Measurements from ENCODE around the gene ACSS1. TPM values are rescaled to one million over a fixed set of nuclear protein-coding genes. Genes with fewer than 3 reads are reported as not detected.

ACSS1 gene
- total RNA-seq, 1 donor from 2014 or later, result 5.9 TPM

- no peak for DNase-seq (ENCODE audit: low read depth, low spot score)
Measured at GRCh38 chr20:25032478-25033264, 25.3 kb downstream of the ACSS1 start.

- no peak for DNase-seq (ENCODE audit: low read depth, low spot score)
Measured at GRCh38 chr20:25032065-25032477, 25.9 kb downstream of the ACSS1 start.

DNA sequence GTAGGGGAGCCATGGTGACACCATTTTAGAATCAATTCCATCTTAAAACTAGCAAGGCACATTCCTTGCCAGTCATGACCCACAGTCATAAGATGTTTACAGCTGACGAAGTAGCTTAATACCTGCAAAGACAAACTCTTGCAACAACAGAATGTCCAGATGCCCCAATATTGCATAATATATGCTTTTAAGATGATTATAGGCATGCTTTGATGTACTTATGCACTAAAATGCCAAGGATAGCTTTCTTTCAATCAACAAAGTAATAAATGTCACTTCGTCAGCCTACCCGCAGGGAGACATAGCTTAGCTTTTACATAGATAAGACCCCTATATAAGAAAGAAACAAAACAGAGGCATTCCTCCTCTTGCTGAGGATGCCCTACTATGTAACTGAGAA, 26.7 kb downstream of the ACSS1 start:
- DNase-seq (ENCODE audit: low read depth, low spot score), result no peak

DNA sequence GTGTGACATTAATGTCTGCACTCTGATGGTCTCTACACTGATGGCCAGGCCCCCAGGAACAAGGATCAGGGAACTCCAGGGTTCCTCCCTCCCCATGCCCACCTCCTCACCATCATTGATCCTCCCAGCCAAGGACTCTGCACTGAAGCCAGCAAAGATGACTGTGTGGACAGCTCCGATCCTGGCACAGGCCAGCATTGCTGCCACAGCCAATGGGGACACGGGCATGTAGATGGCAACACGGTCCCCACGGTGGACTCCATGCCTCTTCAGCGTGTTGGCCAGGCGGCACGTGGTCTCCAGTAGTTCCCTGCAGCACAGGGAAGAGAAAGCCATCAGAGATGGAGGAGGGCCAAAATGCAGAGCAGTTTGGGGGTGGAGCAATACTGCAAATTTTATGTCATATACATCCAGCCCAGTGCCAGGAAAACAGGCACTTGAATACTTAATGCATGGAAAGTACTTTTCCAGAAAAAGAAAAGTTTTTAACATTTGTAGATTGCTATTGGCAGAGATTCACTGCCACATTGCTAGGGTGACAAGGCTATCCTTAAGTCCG, 27.2 kb downstream of the ACSS1 start:
- no peak for DNase-seq (ENCODE audit: low read depth, low spot score)

DNA sequence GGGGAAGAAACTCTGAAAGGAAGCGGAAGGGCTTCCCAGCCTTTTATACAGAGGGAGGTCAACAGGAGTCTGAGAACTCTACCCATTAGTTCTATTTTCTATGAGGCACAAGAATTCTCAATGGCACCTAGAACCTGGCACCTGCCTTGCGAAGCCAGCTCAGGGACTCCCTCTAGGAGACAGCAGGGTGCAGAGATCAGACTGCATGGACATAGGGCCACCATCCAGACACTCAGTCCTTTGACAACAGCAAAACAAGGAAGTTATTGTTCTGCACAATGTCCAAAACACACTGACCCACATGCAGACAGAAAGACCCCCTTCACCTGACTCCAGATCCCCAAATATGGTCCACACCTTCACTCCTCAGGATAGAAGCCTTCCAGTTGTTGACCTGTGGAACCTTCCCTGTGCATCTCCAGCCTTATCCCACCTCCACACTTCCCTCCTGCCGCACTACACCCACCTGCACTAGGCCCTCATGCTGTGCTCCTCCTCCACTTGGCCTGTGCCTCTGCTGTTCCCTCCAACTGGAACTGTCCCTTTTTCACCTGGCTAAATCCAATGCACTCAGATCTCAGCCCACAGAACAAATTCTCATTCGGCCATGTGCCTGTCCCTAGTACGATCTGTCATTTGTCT, 27.8 kb downstream of the ACSS1 start:
- no peak for DNase-seq (ENCODE audit: low read depth, low spot score)

GRCh38 chr20:25025986-25026605, 31.8 kb downstream of the ACSS1 start:
- no peak for DNase-seq (ENCODE audit: low read depth, low spot score)

- DNase-seq (ENCODE audit: low read depth, low spot score), result no peak
Measured at GRCh38 chr20:25025091-25025861, 32.7 kb downstream of the ACSS1 start.

GRCh38 chr20:25024171-25024570, 33.8 kb downstream of the ACSS1 start:
- no peak for DNase-seq (ENCODE audit: low read depth, low spot score)

GRCh38 chr20:25023356-25023755, 34.6 kb downstream of the ACSS1 start:
- DNase-seq (ENCODE audit: low read depth, low spot score), result no peak

DNA sequence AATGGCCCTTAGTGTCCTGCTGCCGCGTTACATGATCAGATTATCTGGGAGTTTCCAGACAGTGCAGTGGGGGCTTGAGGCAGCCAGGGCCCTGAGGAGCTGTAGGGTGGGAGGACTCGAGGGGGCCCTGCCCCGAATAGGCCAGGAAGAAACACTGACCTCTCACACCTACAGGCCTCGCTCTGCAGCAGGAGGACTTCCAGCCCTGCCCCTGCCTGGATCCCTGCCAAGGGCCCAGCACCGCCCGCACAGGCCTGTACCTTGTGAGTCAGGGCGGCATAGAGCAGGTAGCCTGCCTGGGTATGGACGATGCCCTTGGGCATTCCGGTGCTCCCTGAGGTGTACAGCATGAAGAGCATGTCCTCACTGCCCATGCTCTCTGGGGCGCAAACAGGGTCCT, 35.3 kb downstream of the ACSS1 start:
- DNase-seq (ENCODE audit: low read depth, low spot score), result no peak

DNA sequence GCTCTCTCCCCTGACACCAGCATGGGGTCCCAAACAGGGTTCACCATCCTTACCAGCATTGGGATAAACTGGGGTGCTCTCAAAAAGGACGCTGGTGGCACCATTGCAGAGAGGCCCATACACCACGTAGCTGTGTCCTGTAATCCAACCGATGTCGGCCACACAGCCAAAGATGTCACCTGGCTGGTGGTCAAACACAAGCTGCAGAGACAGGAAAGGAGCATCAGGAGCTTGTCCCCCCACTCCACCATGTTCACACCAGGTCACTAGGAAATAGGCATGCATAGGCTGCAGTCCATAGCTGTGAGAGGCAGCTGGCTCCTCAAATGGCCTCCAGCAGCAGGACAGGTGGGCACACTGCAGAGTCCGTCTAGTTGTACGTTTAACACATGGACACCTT, 36.6 kb downstream of the ACSS1 start:
- no peak for DNase-seq (ENCODE audit: low read depth, low spot score)

- DNase-seq (ENCODE audit: low read depth, low spot score), result no peak
Measured at GRCh38 chr20:25020901-25021301, 37.0 kb downstream of the ACSS1 start.

DNA sequence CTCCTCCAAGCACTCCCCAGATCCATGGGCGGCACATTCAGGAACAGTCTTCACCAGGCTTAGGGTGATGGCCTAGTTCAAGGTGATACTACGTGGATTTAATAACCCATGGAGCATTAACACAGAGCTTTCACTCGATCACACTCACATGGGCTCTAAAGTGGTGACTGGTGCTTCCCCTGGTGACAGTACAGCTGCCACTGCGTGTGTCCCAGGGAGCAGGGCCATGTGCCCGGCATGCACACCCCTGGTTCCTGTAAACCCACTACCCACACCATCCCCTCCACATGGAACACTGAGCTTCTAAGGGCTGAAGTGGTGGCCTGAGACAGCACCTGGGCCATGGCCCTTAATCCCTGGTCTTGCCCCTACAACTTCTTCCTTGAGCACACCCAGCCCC, 37.6 kb downstream of the ACSS1 start:
- no peak for DNase-seq (ENCODE audit: low read depth, low spot score)

DNA sequence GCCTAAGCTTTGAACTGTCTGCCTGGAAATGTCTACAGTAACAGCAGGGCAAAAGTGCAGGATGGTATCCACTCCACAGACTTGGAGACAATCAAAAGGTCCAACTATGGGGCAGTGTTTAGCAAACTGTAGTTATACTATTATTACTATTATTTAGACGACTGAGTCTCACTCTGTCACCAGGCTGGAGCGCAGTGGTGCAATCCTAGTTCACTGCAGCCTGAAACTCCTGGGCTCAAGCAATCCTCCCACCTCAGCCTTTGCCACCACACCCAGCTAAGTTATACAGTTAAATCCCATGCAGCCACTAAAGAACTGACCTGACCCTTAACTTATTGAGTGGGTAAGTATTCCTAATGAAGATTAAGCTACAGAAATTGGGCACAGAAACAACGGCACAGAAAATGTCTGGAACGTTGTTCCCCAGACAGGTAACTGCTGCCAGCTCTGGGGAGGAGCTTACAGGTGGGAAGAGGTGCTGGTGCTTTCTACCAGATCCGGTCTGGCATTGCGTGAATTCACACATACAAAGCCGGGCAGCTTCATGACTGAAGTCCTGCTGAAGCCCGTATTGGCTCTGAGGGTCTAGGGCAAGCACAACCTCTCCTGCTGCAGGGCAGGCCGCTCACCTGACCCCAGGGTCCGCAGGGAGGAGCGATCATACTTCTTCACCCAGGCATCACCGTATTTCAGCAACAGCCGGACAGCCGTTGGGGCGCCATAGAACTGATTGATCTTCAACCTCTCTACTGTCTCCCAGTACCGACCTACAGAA, 38.4 kb downstream of the ACSS1 start:
- DNase-seq (ENCODE audit: low read depth, low spot score), result no peak

DNA sequence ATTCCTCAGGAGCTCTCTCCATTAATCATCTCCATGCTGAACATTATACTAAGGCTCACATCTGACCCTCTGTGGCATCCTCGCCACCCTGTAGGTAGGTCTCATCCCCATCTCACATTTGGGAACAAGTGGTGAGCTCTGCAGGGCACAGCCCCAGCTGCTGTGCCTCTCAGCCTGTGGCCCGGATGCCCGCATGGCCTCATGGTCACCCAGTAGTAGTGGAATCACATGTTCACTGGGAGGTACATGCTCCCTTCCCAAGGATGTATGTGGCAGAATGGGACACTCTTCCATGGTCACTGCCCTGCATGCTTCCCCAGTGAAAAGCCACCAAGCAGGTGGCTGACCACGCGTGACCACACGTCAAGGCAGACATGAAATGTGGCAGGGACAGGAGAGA, 39.1 kb downstream of the ACSS1 start:
- DNase-seq (ENCODE audit: low read depth, low spot score), result no peak

GRCh38 chr20:25018425-25018824, 39.5 kb downstream of the ACSS1 start:
- no peak for DNase-seq (ENCODE audit: low read depth, low spot score)

DNA sequence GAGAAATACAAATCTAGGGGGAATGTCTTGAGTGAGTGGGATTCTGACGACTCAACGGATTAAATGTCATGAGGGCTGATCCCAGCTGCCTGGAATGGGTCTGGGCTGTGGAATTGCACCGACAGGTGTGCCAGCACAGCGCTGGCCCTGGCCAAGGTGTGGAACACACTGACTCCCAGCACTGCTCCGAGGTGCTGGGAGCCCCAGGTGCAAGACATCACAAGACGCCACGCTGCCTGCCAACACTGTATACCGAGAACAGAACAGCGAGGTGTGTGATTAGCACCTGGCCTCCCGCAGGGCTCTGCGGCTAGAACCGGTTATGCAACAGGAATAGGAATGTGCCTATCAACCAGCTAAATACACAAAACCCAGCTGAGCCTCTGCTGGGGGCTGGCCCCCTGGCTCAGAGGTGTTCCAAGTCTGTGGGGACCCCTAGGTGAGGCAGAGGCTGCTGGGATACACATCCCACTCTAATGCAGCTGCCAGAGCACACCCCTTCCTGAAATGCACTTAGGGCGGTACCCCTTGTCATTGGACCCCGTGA, 40.6 kb downstream of the ACSS1 start:
- no peak for DNase-seq (ENCODE audit: low read depth, low spot score)

GRCh38 chr20:25016471-25016870, 41.5 kb downstream of the ACSS1 start:
- DNase-seq (ENCODE audit: low read depth, low spot score), result no peak

GRCh38 chr20:25015986-25016385, 42.0 kb downstream of the ACSS1 start:
- DNase-seq (ENCODE audit: low read depth, low spot score), result no peak

GRCh38 chr20:25014816-25015215, 43.1 kb downstream of the ACSS1 start:
- DNase-seq (ENCODE audit: low read depth, low spot score), result no peak

All from pulmonary artery endothelial cell (primary cell).